ENCODE data around the gene PSMA5. TPM values are rescaled to one million over a fixed set of nuclear protein-coding genes. Genes with fewer than 3 reads are reported as not detected.

PSMA5 gene
- total and polyA plus RNA-seq, 2 of the 13 experiments (the other 11 are each of a cell fraction or from before 2014, with no cell fraction given) = 140 to 169 TPM

- no peak for TF ChIP-seq ZFY (CRISPR knock-in tag; IDR thresholded peaks at IDR 0.05)
- peak; percentile 53; the same call in 1 of the 2 replicates for TF ChIP-seq ZBTB20 (CRISPR knock-in tag; IDR thresholded peaks at IDR 0.05; ENCODE audit: borderline replicate concordance, low read depth)
- TF ChIP-seq EP300 (IDR thresholded peaks at IDR 0.05; ENCODE audit: low read depth in 2 of 2, low read length in 2 of 2) = peak in 1 of 2 experiments; percentile 68; a peak in 2 of 4 replicates
- no peak for TF ChIP-seq EP300 (CRISPR knock-in tag; IDR thresholded peaks at IDR 0.05; ENCODE audit: borderline replicate concordance)
- TF ChIP-seq ZNF609 (CRISPR knock-in tag; IDR thresholded peaks at IDR 0.05; ENCODE audit: borderline replicate concordance) = no peak
- no peak for TF ChIP-seq POLR2AphosphoS5 (IDR thresholded peaks at IDR 0.05; ENCODE audit: low read depth, low read length)
- TF ChIP-seq ZSCAN20 (CRISPR knock-in tag; IDR thresholded peaks at IDR 0.05; ENCODE audit: borderline replicate concordance) = no peak
- TF ChIP-seq EEA1 (CRISPR knock-in tag; IDR thresholded peaks at IDR 0.05; ENCODE audit: borderline replicate concordance) = no peak
- TF ChIP-seq SNAI1 (CRISPR knock-in tag; IDR thresholded peaks at IDR 0.05; ENCODE audit: borderline replicate concordance) = no peak
- no peak for TF ChIP-seq ZNF816 (CRISPR knock-in tag; IDR thresholded peaks at IDR 0.05; ENCODE audit: borderline replicate concordance)
- no peak for TF ChIP-seq ZC3H13 (CRISPR knock-in tag; IDR thresholded peaks at IDR 0.05)
- peak; percentile 74 for TF ChIP-seq PAXIP1 (CRISPR knock-in tag; conservative IDR thresholded peaks at IDR 0.05)
- 0 out of 2 replicates have a peak, but pooled peaks have one; percentile 30 for TF ChIP-seq THRA (CRISPR knock-in tag; IDR thresholded peaks at IDR 0.05; ENCODE audit: borderline replicate concordance)
- TF ChIP-seq PLRG1 (conservative IDR thresholded peaks at IDR 0.05) = no peak
Observed at GRCh38 chr1:109370712-109371340, 55.4 kb downstream of the PSMA5 start (continued).
